Pons (tissue), 1 donor: ENCODE data around the gene NVL.

Experiments used
- DNase-seq: peaks from one replicate; pipeline ENCODE4 v3.0.0-alpha.2; 2016; ENCODE audit warnings: low spot score

Gene NVL

DNA sequence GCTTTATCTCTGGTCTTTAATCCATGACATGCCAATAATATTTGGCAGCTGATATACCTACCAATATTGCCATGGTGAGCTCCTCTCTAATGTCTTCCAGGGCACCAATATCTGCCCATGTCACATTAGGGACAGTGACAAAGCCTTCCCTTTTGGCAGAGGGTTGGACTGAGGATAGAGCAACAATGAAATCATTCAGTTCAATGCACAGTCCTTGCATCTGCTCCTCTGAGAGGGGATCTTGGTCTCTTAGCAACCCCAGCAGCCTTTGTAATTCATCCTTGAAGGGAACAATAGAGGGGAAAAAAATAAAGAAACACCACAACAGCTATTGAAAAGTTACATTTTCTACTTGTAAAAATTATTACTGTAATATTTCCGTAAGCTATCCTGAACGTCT lies 42.3 kb downstream of the NVL start:
- peak; percentile 98 for DNase-seq

DNA sequence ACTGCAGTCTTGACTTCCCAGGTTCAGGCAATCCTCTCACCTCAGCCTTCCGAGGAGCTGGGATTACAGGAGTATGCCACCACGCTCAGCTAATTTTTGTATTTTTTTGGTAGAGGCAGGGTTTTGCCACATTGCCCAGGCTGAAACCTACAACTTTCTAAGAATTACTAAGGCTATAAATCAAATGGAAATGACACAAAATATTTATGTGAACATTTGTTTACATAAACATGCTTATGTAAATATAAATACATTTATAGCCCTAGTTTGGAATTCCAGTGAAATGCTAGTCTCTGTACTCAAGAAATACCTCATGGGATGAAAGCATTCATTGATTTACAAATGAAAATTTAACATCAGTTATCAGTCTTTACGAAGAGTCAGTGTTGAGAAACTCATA lies 47.8 kb downstream of the NVL start:
- no peak for DNase-seq

DNA sequence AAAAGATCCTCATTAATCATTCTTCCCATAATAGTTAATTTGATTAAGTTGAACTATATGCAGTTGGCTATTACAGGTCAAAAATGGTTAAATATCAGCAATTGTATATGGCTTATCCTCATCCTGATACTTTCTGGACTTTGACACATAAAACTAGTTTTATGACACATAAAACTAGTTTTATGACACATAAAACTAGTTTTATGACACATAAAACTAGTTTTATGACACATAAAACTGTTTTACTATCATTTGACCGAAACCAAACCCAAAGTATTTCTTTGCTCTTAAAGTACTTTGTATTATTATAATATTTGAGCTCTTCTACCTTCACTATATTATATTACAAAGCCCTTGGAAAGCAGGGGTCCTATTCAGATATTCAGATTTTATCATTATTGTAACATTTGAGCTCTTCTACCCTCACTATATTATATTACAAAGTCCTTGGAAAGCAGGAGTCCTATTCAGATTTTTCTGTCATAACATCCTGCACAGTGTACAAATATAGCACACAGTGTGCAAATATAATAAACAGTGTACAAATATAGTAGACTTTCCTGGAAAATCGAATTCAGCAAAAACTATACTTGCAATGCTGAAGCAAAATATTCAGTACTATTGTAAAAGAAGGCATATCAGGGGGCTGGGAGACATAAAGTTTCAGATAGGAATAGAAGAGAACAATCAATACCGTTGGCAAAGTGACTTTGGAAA lies 53.0 kb downstream of the NVL start:
- DNase-seq: no peak

DNA sequence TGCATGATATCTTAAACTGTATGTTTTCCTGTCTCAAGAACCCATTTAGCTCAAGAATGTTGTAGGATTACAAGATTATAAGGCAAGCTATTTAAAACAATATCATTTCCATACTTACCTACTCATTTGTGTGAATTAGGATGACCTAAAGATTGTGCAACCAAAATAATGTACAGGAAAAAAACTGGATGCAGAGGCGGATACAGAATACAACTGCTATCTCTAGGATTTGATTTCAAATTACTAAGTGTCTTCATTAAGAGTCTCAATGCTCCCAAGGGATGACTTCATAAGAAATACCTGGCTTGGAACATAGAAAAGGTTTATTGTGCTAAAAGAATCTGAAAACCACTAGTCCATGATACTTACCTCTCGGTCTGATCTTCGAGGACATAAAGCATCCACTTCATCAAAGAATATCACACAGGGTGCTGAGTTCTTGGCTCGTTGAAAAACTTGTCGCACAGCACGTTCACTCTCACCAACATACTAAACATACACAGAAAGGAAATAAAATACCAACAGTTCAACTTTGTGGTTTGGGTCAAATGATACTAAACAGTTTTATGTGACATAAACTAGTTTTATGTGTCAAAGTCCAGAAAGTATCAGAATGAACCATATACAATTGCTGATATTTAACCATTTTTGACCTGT lies 54.9 kb downstream of the NVL start:
- DNase-seq: no peak

GRCh38 chr1:224273641-224274040 lies 56.3 kb downstream of the NVL start:
- no peak for DNase-seq

DNA sequence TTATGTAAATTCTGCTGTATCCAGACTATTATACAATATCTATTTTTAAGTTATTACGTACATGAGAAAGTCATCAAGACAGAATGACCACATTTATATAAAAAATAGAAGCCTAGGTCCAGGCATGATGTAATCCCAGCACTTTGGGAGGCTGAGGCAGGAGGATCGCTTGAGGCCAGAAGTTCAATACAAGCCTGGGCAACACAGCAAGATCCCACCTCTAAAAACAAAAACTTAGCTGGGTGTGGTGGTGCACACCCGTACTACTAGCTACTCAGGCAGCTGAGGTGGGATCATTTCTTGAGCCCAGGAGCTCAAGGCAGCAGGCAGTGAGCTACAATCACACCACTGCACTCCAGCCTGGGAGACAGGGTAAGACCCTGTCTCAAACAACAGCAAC lies 58.9 kb downstream of the NVL start:
- DNase-seq: no peak

- DNase-seq: no peak
These were observed 62.0 kb downstream of the NVL start for GRCh38 chr1:224267925-224268324.

DNA sequence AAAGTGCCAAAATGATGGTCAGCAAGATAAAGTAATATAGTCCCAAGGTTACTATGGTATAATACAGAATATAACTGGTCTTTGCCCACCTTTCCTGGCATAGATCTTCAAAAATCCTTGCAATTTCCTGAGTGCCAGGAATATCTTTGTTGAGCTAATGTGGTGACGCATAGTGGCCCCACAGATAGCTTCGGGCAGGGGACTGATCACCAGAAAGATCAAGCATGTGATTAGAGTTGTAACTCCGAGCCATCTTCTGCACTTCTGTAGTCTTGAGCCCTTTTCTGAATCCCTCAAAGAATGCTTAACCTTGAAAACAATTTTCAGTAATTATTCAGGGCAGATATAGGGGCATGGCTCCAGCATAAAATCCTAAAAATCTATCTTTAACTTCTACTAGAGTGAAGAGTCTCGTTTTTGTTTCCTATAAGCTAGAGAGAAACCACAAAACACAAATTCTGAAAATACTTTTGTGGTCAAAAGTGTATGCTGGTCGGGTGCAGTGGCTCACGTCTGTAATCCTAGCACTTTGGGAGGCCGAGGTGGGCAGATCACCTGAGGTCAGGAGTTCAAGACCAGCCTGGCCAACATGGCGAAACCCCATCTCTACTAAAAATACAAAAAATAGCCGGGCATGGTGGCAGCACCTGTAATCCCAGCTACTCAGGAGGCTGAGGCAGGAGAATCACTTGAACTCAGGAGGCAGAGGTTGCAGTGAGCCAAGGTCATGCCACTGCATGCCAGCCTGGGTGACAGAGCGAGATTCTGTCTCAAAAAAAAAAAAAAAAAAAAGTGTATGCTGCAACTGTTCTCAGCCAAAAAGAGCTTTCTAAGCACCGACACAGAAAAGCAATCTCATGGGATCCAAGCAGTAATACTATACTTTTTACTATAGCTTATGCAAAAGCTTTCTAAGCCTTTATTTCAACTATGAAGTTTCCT lies 62.8 kb downstream of the NVL start:
- DNase-seq: no peak

DNA sequence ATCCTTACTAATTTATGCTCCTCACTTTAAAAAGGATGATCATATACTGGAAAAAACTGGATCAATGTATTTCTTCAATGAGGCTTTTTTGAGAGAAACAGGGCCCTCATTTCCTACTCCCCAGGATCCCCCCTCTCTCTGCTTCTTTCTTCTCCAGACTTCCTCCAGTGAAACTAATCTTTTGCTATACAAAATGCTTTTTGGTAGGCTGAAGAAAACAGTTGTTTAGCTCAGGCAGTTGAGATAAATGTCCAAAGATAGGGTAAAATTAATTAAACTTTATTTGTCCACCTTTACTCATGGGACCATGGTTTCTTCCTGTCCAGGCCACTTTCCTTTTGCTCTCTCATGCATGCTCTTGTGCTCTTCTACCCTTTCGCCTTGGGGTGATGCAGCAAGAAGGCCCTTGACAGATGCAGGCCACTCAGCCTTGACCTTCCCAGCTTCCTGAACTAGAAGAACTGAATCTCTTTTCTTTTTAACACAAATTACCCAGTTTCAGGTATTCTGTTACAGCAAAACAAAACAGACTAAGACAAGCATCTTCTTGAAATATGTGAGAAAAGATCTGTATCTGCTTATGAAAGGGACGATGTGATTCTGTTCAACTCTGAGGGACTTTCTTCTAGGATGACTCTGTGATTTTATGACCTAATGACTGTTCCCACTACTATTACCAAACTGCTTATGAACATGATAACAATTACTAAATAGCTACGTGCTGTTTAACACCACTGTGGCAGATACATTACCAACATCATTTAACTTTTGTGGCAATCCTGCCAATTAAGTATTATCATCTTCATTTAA lies 63.7 kb downstream of the NVL start:
- no peak for DNase-seq

DNA sequence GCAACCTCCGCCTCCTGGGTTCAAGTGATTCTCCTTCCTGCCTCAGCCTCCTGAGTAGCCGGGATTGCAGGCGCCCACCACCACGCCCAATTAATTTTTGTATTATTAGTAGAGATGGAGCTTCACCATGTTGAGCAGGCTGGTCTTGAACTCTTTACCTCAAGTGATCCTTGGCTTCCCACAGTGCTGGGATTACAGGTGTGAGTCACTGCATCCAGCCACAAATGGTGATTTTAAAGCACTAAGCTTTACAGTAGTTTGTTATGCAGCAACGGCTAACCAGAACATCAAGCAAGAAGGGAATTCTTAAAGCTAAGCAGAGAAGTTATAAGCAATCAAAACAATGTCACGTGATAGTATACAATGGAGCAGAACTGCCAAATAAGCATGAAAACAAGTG lies 65.7 kb downstream of the NVL start:
- no peak for DNase-seq

DNA sequence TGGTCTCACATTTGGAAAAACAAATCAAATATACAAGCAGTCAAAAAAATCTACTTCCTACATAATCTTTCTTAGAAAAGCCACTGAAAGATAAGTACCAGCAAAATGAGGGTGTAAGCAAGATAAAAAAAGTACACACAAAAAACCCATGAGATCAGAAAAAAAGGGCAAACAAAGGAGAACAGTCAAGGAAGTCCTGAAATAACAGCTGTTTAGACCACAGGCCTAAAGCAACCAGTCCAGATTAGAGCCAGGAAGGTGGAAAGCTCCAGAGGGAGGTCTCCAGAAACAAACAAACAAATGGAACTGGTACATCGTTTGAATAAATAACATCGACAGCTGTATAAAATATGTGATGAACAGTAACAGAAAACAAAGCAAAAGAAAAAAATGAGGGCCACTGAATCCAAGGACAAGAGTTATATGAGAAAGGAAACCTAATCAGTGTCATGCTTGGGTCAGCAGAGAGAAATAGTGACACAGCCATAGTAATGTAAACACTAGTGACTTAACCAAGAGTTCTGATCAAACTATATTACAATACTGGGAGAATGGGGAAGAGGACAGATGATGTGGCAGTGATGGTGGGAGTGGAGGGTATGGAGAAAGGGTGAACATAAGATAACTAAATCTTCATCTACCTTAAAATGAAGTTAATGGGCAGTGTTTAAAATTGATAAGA lies 67.5 kb downstream of the NVL start:
- no peak for DNase-seq

GRCh38 chr1:224259986-224260385 lies 70.0 kb downstream of the NVL start:
- DNase-seq: no peak

- no peak for DNase-seq
These were observed 71.6 kb downstream of the NVL start for GRCh38 chr1:224258351-224258750.

DNA sequence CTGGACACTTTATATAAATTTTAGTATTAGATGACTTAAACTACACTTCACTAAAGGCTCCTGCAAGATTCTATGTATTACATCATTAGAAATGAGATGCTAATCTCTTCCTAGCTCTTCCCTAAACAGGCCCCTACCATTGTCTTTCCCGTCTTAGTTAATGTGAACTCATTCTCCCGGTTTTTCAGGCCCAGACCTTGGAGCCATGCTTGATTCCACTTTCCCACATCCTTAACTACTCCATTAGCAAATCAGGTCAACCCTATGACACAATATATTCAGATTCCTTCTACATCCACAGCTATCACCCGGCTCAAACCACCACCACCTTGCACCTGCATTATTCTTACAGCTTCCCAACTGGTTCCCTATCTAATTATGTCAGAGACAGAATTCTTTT lies 73.3 kb downstream of the NVL start:
- DNase-seq: no peak

DNA sequence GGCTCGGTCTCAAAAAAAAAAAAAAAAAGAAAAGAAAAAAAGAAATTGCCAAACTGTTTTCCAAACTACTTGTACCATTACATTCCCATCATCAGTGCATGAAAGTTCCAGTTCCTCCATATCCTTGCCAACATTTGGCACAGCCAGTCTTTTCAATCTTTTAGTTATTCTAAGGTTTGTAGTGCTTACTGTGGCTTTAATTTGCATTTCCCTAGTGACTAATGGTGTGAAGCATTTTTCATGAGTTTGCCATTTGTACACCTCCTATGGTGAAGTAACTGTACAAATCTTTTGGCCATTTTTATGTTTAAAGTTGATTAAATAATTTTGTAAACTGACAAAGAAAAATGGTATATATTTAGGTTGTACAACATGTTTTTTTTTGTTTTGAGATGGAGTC lies 76.3 kb downstream of the NVL start:
- DNase-seq: no peak

GRCh38 chr1:224252479-224252878 lies 77.5 kb downstream of the NVL start:
- DNase-seq: no peak

GRCh38 chr1:224251741-224252146 lies 78.2 kb downstream of the NVL start:
- DNase-seq: no peak

DNA sequence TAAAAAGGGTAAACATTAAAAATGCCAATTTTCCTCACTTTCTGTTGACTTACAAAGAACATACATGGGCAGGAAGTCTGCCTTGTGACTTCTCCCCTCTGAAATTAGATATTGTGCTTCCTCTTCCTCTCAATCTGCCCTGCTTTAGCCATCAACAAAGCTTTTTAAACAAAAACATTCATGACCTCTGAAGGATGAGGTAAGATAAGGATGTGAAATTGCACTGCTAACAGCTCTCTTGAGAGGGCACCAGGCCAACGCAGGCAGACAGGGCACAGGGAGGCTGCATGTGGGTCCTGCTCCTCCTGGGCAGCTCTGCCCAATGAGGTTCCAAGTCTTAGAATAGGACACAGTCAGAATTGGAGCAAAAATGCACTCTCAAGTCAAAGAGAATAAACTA lies 84.8 kb downstream of the NVL start:
- peak; percentile 88 for DNase-seq

- DNase-seq: peak; percentile 75
These were observed 91.2 kb downstream of the NVL start for GRCh38 chr1:224238756-224239155.

GRCh38 chr1:224238212-224238611 lies 91.8 kb downstream of the NVL start:
- no peak for DNase-seq

DNA sequence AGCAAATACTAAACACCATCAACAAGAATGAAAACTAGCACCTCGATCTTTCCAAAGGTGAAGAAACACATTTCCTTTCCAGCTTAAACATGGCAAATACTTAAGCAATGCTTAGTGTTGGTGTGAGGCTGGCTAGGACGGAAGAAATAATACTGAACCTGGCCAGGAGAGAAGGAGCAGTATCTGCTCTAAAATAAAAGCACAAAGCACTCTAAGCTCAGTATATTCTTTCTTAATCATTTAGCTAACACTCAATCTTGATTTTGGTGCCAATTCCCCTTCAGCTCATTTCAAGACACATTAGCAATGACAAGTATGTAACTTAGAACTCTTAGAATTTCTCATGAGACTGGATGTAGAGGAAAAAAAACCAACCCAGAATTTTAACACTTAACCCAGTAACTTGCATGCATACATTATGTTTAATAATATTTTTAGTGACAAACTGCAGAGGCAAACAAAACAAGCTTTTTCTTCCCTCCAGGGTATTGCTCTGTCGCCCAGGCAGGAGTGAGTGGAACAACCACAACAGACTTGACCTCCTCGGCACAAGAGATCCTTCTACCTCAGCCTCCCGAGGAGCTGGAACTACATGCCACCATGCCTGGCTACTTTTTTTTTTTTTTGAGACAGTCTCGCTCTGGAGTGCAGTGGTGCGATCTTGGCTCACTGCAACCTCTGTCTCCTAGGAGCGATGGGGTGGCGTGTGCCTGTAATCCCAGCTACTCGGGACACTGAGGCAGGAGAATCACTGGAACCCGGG lies 92.7 kb downstream of the NVL start:
- no peak for DNase-seq
